Prostate gland (tissue), 2 donors: ENCODE measurements around the gene APOM.

Source experiments
- POLR2A ChIP-seq: fragments of 450-650 bp; IDR thresholded peaks from one replicate; pipeline ENCODE4 v1.6.1; 2016; ENCODE audit warnings: antibody characterized with exemption, mild to moderate bottlenecking
- POLR2AphosphoS5 ChIP-seq: sonication (generic); formaldehyde crosslinking; IDR thresholded peaks from one replicate; pipeline ENCODE4 v1.6.1; 2017; ENCODE audit warnings: antibody characterized with exemption
- TF ChIP-seq, protein P1 (sequence below), 4 experiments: fragments of 200-600 bp in 2 of 4; fragments of 450-650 bp in 2 of 4; sonication (generic) in 2 of 4; IDR thresholded peaks; 1 replicate in 3 of 4; 2 replicates in 1 of 4; pipeline ENCODE4 v1.5.1; 2016 to 2019; ENCODE audit warnings: antibody characterized with exemption in 4 of 4, mild to moderate bottlenecking in 2 of 4, moderate library complexity in 2 of 4

DNA sequence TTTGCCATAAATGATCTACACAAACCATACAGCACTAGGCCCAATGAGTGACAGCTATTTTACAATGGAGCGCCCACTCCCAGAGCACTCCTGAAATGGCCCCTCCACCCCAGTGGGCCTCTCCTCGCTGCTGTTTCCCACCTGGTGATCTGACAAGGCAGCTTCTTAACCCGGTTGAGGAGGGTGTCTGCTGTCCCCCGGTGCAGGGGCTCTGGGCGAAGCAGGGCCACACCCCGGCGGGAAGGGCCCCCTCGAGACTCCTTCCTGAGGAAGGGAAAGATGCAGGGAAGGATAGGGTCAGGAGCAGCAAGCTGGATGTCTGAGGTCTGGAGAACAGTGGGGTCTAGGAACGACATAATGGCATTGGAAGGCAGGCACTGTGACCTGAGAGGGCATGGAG is 37.2 kb downstream of the APOM start:
- TF ChIP-seq POLR2A (no peak), POLR2AphosphoS5 (no peak)
- TF ChIP-seq, protein P1, sequence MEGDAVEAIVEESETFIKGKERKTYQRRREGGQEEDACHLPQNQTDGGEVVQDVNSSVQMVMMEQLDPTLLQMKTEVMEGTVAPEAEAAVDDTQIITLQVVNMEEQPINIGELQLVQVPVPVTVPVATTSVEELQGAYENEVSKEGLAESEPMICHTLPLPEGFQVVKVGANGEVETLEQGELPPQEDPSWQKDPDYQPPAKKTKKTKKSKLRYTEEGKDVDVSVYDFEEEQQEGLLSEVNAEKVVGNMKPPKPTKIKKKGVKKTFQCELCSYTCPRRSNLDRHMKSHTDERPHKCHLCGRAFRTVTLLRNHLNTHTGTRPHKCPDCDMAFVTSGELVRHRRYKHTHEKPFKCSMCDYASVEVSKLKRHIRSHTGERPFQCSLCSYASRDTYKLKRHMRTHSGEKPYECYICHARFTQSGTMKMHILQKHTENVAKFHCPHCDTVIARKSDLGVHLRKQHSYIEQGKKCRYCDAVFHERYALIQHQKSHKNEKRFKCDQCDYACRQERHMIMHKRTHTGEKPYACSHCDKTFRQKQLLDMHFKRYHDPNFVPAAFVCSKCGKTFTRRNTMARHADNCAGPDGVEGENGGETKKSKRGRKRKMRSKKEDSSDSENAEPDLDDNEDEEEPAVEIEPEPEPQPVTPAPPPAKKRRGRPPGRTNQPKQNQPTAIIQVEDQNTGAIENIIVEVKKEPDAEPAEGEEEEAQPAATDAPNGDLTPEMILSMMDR (IDR thresholded peaks at IDR 0.05): no peak
